Endothelial cell of umbilical vein (primary cell): Measurements from ENCODE around the gene ARHGAP9. TPM values are rescaled to one million over a fixed set of nuclear protein-coding genes. Genes with fewer than 3 reads are reported as not detected.

Experiments used
- BruUV-seq: library from RNA; stranded (reverse); fragments of 400-500 nt; replicated peaks from 2 replicates; lab custom pipeline; 2021; lab: Mats Ljungman, UMichigan
- CTCF ChIA-PET: fragments of 300-600, 350-600 bp; sonication (Branson Sonifier 250); formaldehyde crosslinking; loops from one replicate; lab custom pipeline; 2021; ENCODE audit warnings: antibody characterized with exemption, inconsistent platforms; lab: Charles Lee
- POLR2A ChIA-PET: fragments of 300-600, 350-600 bp; sonication (Branson Sonifier 250); formaldehyde crosslinking; loops from one replicate; lab custom pipeline; 2021; ENCODE audit warnings: antibody characterized with exemption, inconsistent platforms; lab: Charles Lee
- DNase-seq: peaks from one replicate; pipeline ENCODE4 v3.0.0-alpha.2; 2011; ENCODE audit warnings: low read depth, low spot score
- FAIRE-seq: peaks from 2 replicates; lab custom pipeline; 2011; peaks lifted over from hg19 to GRCh38; lab: Jason Lieb, UNC
- H2AFZ ChIP-seq: 2 replicates; pipeline ENCODE4 v1.6.0; 2012; ENCODE audit warnings: low read depth, low read length, control low read depth, inconsistent platforms
- H3K27ac ChIP-seq: 2 replicates; pipeline ENCODE4 v1.5.1; 2011; ENCODE audit warnings: low read depth, mild to moderate bottlenecking, control low read depth, low read length, moderate library complexity; ENCODE audit not compliant: insufficient read depth
- H3K27me3 ChIP-seq, 2 experiments: 2 replicates each; pipeline versions ENCODE4 v1.6.0 to v1.6.1; 2011; ENCODE audit warnings: low read length in 2 of 2, mixed read lengths in 1 of 2; ENCODE audit not compliant: control insufficient read depth in 2 of 2, insufficient read depth in 2 of 2
- H3K36me3 ChIP-seq, 2 experiments: 2 replicates in 1 of 2; 3 replicates in 1 of 2; pipeline ENCODE4 v1.5.1; 2011; ENCODE audit warnings: low read length in 2 of 2, mild to moderate bottlenecking in 1 of 2, moderate library complexity in 1 of 2; ENCODE audit not compliant: control insufficient read depth in 2 of 2, insufficient read depth in 2 of 2; ENCODE audit errors: extremely low read depth in 1 of 2
- H3K4me1 ChIP-seq: 3 replicates; pipeline ENCODE4 v1.5.1; 2011; ENCODE audit warnings: mild to moderate bottlenecking, low read length; ENCODE audit not compliant: control insufficient read depth, insufficient read depth; ENCODE audit errors: extremely low read depth
- H3K4me2 ChIP-seq: 2 replicates; pipeline ENCODE4 v1.6.1; 2011; ENCODE audit warnings: low read length, control low read depth, mixed read lengths; ENCODE audit not compliant: insufficient read depth
- H3K4me3 ChIP-seq, 3 experiments: fragments of 200-600 bp in 1 of 3; sonication (generic), shearing (Covaris generic) in 1 of 3; replicated peaks in 1 of 3; 2 replicates each; pipeline ENCODE4 v1.5.1; 2011 to 2016; ENCODE audit warnings: control low read depth in 3 of 3, low read length in 3 of 3, mild to moderate bottlenecking in 2 of 3, inconsistent platforms in 1 of 3, low read depth in 1 of 3, moderate library complexity in 1 of 3; ENCODE audit not compliant: insufficient read depth in 1 of 3
- H3K79me2 ChIP-seq: 2 replicates; pipeline ENCODE4 v1.6.0; 2012; ENCODE audit warnings: low read length, inconsistent platforms; ENCODE audit not compliant: control insufficient read depth, insufficient read depth
- H3K9ac ChIP-seq: replicated peaks from 2 replicates; pipeline ENCODE3; 2011; ENCODE audit warnings: low read length, control low read depth; ENCODE audit not compliant: insufficient read depth; ENCODE audit errors: extremely low read depth
- H3K9me1 ChIP-seq: replicated peaks from 3 replicates; pipeline ENCODE4 v1.6.0; 2011; ENCODE audit warnings: mild to moderate bottlenecking, low read length; ENCODE audit not compliant: control insufficient read depth, insufficient read depth; ENCODE audit errors: extremely low read depth
- H3K9me3 ChIP-seq: replicated peaks from 2 replicates; pipeline ENCODE4 v1.5.1; 2012; ENCODE audit warnings: low read length, inconsistent platforms; ENCODE audit not compliant: control insufficient read depth, insufficient read depth
- H4K20me1 ChIP-seq: replicated peaks from 2 replicates; pipeline ENCODE3; 2011; ENCODE audit warnings: mild to moderate bottlenecking, low read length; ENCODE audit not compliant: control insufficient read depth, insufficient read depth; ENCODE audit errors: extremely low read depth
- CTCF ChIP-seq, 2 donors: IDR thresholded peaks; 1 replicate in 1 of 2; 2 replicates in 1 of 2; pipeline ENCODE4 v1.5.1; 2011; ENCODE audit warnings: low read length in 2 of 2, mild to moderate bottlenecking in 2 of 2, moderate library complexity in 2 of 2, control low read depth in 1 of 2, inconsistent platforms in 1 of 2, low read depth in 1 of 2; ENCODE audit not compliant: insufficient read depth in 1 of 2; ENCODE audit errors: extremely low read depth in 1 of 2
- EZH2 ChIP-seq: IDR thresholded peaks from 2 replicates; pipeline ENCODE4 v1.6.1; 2012; ENCODE audit warnings: borderline replicate concordance, low read depth, mild to moderate bottlenecking, moderate library complexity, low read length, inconsistent platforms; ENCODE audit not compliant: severe bottlenecking
- FOS ChIP-seq: IDR thresholded peaks from 2 replicates; pipeline ENCODE4 v1.6.1; 2011; ENCODE audit warnings: mild to moderate bottlenecking, low read length, moderate library complexity, borderline replicate concordance; ENCODE audit not compliant: insufficient read depth
- GATA2 ChIP-seq: IDR thresholded peaks from 2 replicates; pipeline ENCODE4 v1.7.0; 2011; ENCODE audit warnings: low read depth, mild to moderate bottlenecking, moderate library complexity, mixed read lengths, low read length; ENCODE audit not compliant: insufficient read length, insufficient read depth
- JUN ChIP-seq: IDR thresholded peaks from 2 replicates; pipeline ENCODE4 v1.6.1; 2011; ENCODE audit warnings: borderline replicate concordance, low read depth; ENCODE audit not compliant: insufficient read length, insufficient read depth
- MAX ChIP-seq: IDR thresholded peaks from 2 replicates; pipeline ENCODE4 v1.6.1; 2011; ENCODE audit not compliant: insufficient read depth, insufficient read length
- MYC ChIP-seq: IDR thresholded peaks from one replicate; pipeline ENCODE4 v1.6.1; 2011; ENCODE audit warnings: mild to moderate bottlenecking, low read depth, low read length
- POLR2A ChIP-seq: IDR thresholded peaks from 2 replicates; pipeline ENCODE4 v1.6.1; 2012; ENCODE audit warnings: low read depth, mild to moderate bottlenecking, control low read depth, low read length
- POLR2AphosphoS5 ChIP-seq: IDR thresholded peaks from 2 replicates; pipeline ENCODE4 v1.6.1; 2012; ENCODE audit warnings: low read depth, mild to moderate bottlenecking, control low read depth, low read length, moderate library complexity; ENCODE audit not compliant: insufficient read depth
- dilution Hi-C: fragments of 300-500 bp; cut with MboI; formaldehyde crosslinking; loops from one replicate; pipeline ENCODE4 v1.15.0; 2019; ENCODE audit warnings: low sequenced_read_pairs; ENCODE audit not compliant: extremely low pct_ligation_motif_present
- intact Hi-C: fragments of 100-400 bp; cut with micrococcal nuclease; formaldehyde crosslinking; loops from one replicate; pipeline ENCODE4 v1.10.0; 2022
- polyA plus RNA-seq, 4 experiments: library from polyadenylated mRNA; depleted of rRNA in 3 of 4; stranded (reverse) in 3 of 4; unstranded in 1 of 4; fragments of >200 nt; gene quantifications; 2 replicates each; pipeline versions ENCODE4 v1.2.1 to v1.2.3, GENCODE V29; 2011 to 2012; ENCODE audit warnings: missing spikeins in 1 of 4
- total RNA-seq: library from RNA; stranded (reverse); gene quantifications from 2 replicates; pipeline ENCODE4 v1.2.3, GENCODE V29; 2021

ARHGAP9 gene
- total and polyA plus RNA-seq, 2 donors (not counting 3 experiments of a cell fraction or from before 2014, with no cell fraction given) = 0.25 to 0.38 TPM

GRCh38 chr12:57477710-57478681 lies 1.7 kb downstream of the ARHGAP9 start:
- peaks cover 43 to 48% of the 10 kb centered on the region in 2 experiments for H3K27me3 ChIP-seq
- TF ChIP-seq GATA2 = no peak
- TF ChIP-seq MAX = no peak
- no peak for TF ChIP-seq JUN
- no peak for TF ChIP-seq FOS
- TF ChIP-seq POLR2AphosphoS5 = no peak
- no peak for TF ChIP-seq EZH2
- TF ChIP-seq CTCF (IDR thresholded peaks at IDR 0.05; ENCODE audit: extremely low read depth in 1 of 2, insufficient read depth in 1 of 2, low read depth in 1 of 2, low read length in 2 of 2) = no peak
- no peak for TF ChIP-seq POLR2A
- no peak for TF ChIP-seq MYC
- H3K27ac ChIP-seq = no peak overlapping the region
- no peaks in the 10 kb centered on the region for H3K36me3 ChIP-seq
- dilution Hi-C loops = no loop called here
- FAIRE-seq (no peak), DNase-seq (no peak)
- no peak overlapping the region for H2AFZ ChIP-seq
- ChIA-PET CTCF (interaction anchor here (1.1 to 1.4 kb wide), 2 partner anchors 9 to 19 kb away, joined by 3 to 5 read pairs; partner anchors contain the start of gene GLI1), POLR2A (no interaction called here)
- no peak overlapping the region for H3K4me3 ChIP-seq
- intact Hi-C loops = no loop called here
- no peaks in the 10 kb centered on the region for H3K79me2 ChIP-seq
- no peak overlapping the region for H3K4me2 ChIP-seq
- no peak overlapping the region for H3K9ac ChIP-seq
- peaks cover 12% of the 10 kb centered on the region for H3K4me1 ChIP-seq
- no peaks in the 10 kb centered on the region for H3K9me3 ChIP-seq
- no peaks in the 10 kb centered on the region for H3K9me1 ChIP-seq
- no peaks in the 10 kb centered on the region for H4K20me1 ChIP-seq
- BruUV-seq = no TSS peak
